ENCODE results near the gene OR6S1.

OR6S1 gene

GRCh38 chr14:20613094-20614037 is 28.1 kb downstream of the OR6S1 start:
- no peaks in the 10 kb centered on the region for H3K9me2 ChIP-seq (replicated peaks; ENCODE audit: control insufficient read depth, low read length)
- no peaks in the 10 kb centered on the region for H3K36me3 ChIP-seq (ENCODE audit: control insufficient read depth, low read length)
- H3K27ac ChIP-seq (ENCODE audit: low read depth, low read length) = peak overlapping the region; percentile 26; the same call in 1 of the 2 replicates
- peaks cover 22% of the 10 kb centered on the region for H3K27me3 ChIP-seq (ENCODE audit: control insufficient read depth, low read length)
- 0 out of 2 replicates have a peak, but pooled peaks have one; percentile 47 for TF ChIP-seq EZH2phosphoT487 (IDR thresholded peaks at IDR 0.05; ENCODE audit: borderline replicate concordance, low read length)
- TF ChIP-seq, protein P1, sequence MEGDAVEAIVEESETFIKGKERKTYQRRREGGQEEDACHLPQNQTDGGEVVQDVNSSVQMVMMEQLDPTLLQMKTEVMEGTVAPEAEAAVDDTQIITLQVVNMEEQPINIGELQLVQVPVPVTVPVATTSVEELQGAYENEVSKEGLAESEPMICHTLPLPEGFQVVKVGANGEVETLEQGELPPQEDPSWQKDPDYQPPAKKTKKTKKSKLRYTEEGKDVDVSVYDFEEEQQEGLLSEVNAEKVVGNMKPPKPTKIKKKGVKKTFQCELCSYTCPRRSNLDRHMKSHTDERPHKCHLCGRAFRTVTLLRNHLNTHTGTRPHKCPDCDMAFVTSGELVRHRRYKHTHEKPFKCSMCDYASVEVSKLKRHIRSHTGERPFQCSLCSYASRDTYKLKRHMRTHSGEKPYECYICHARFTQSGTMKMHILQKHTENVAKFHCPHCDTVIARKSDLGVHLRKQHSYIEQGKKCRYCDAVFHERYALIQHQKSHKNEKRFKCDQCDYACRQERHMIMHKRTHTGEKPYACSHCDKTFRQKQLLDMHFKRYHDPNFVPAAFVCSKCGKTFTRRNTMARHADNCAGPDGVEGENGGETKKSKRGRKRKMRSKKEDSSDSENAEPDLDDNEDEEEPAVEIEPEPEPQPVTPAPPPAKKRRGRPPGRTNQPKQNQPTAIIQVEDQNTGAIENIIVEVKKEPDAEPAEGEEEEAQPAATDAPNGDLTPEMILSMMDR (IDR thresholded peaks at IDR 0.05; ENCODE audit: low read depth, low read length, poor library complexity, severe bottlenecking) = peak; percentile 78
- H3K4me2 ChIP-seq (ENCODE audit: low read length) = peak overlapping the region; percentile 89
- no peaks in the 10 kb centered on the region for H3K79me2 ChIP-seq (ENCODE audit: control insufficient read depth, low read length)
- peaks cover 60% of the 10 kb centered on the region for H3K4me1 ChIP-seq (ENCODE audit: control insufficient read depth, low read length)
- no peaks in the 10 kb centered on the region for H3K9me3 ChIP-seq (ENCODE audit: control insufficient read depth, insufficient read depth, low read length)
- H3F3A ChIP-seq (ENCODE audit: control insufficient read depth, insufficient read depth) = peaks cover 19% of the 10 kb centered on the region
- H3K4me3 ChIP-seq (ENCODE audit: low read length) = peak overlapping the region; percentile 77
- 0 out of 2 replicates have a peak, but pooled peaks cover 4% of the 10 kb centered on the region for H4K20me1 ChIP-seq (ENCODE audit: control insufficient read depth, insufficient read depth, low read depth, low read length)

DNA sequence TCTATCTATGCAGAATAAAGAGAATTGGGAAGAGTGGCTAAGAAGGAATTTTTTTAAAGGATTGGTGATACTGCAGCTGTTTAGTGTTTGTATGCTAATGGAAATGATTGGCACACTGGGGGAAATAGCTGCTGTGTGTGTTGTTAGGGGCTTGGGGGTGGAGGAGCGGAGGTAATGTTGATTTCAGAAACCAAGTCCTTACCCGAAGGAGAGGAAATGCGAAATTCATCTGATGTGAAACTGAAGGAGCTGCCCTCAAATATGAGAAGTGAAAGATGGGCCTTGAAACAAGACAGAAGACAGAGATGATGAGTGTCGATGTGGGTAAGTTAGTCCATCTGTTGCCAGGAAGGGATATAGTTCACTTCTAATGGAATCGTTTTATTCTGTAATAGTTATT is 29.1 kb downstream of the OR6S1 start:
- H3K4me2 ChIP-seq (ENCODE audit: low read length) = peak overlapping the region; percentile 89
- H3K27ac ChIP-seq (ENCODE audit: low read depth, low read length) = no peak overlapping the region
- peaks cover 19% of the 10 kb centered on the region for H3F3A ChIP-seq (ENCODE audit: control insufficient read depth, insufficient read depth)
- H3K79me2 ChIP-seq (ENCODE audit: control insufficient read depth, low read length) = no peaks in the 10 kb centered on the region
- peaks cover 54% of the 10 kb centered on the region for H3K4me1 ChIP-seq (ENCODE audit: control insufficient read depth, low read length)
- H3K9me2 ChIP-seq (replicated peaks; ENCODE audit: control insufficient read depth, low read length) = no peaks in the 10 kb centered on the region
- TF ChIP-seq, protein P1 (IDR thresholded peaks at IDR 0.05; ENCODE audit: low read depth, low read length, poor library complexity, severe bottlenecking) = no peak
- no peak for TF ChIP-seq EZH2phosphoT487 (IDR thresholded peaks at IDR 0.05; ENCODE audit: borderline replicate concordance, low read length)
- H3K36me3 ChIP-seq (ENCODE audit: control insufficient read depth, low read length) = no peaks in the 10 kb centered on the region
- H3K4me3 ChIP-seq (ENCODE audit: low read length) = peak overlapping the region; percentile 77
- 0 out of 2 replicates have a peak, but pooled peaks cover 4% of the 10 kb centered on the region for H4K20me1 ChIP-seq (ENCODE audit: control insufficient read depth, insufficient read depth, low read depth, low read length)
- peaks cover 28% of the 10 kb centered on the region for H3K27me3 ChIP-seq (ENCODE audit: control insufficient read depth, low read length)
- no peaks in the 10 kb centered on the region for H3K9me3 ChIP-seq (ENCODE audit: control insufficient read depth, insufficient read depth, low read length)

- H3K4me3 ChIP-seq (ENCODE audit: low read length) = peak overlapping the region; percentile 77; the same call in 1 of the 2 replicates
Observed at GRCh38 chr14:20611277-20611676, 30.2 kb downstream of the OR6S1 start.

More at GRCh38 chr14:20611277-20611676, 30.2 kb downstream of the OR6S1 start:
- H3K27me3 ChIP-seq (ENCODE audit: control insufficient read depth, low read length) = peaks cover 25% of the 10 kb centered on the region
- TF ChIP-seq, protein P1 (IDR thresholded peaks at IDR 0.05; ENCODE audit: low read depth, low read length, poor library complexity, severe bottlenecking) = no peak
- TF ChIP-seq EZH2phosphoT487 (IDR thresholded peaks at IDR 0.05; ENCODE audit: borderline replicate concordance, low read length) = no peak
- H4K20me1 ChIP-seq (ENCODE audit: control insufficient read depth, insufficient read depth, low read depth, low read length) = 0 out of 2 replicates have a peak, but pooled peaks cover 4% of the 10 kb centered on the region
- peak overlapping the region; percentile 89 for H3K4me2 ChIP-seq (ENCODE audit: low read length)
- H3K4me1 ChIP-seq (ENCODE audit: control insufficient read depth, low read length) = peaks cover 51% of the 10 kb centered on the region
- H3K27ac ChIP-seq (ENCODE audit: low read depth, low read length) = no peak overlapping the region
- no peaks in the 10 kb centered on the region for H3K79me2 ChIP-seq (ENCODE audit: control insufficient read depth, low read length)
- H3F3A ChIP-seq (ENCODE audit: control insufficient read depth, insufficient read depth) = peaks cover 19% of the 10 kb centered on the region
- H3K9me2 ChIP-seq (replicated peaks; ENCODE audit: control insufficient read depth, low read length) = no peaks in the 10 kb centered on the region
- no peaks in the 10 kb centered on the region for H3K36me3 ChIP-seq (ENCODE audit: control insufficient read depth, low read length)
- H3K9me3 ChIP-seq (ENCODE audit: control insufficient read depth, insufficient read depth, low read length) = no peaks in the 10 kb centered on the region

Measured in DOHH2 (cell line).